ENCODE data around the gene ERICH4. TPM values are rescaled to one million over a fixed set of nuclear protein-coding genes. Genes with fewer than 3 reads are reported as not detected.

The ERICH4 gene
- total RNA-seq, 2 experiments from 2014 or later: not detected

- no peak for DNase-seq (ENCODE audit: low spot score)
- TF ChIP-seq EZH2phosphoT487 (IDR thresholded peaks at IDR 0.05; ENCODE audit: borderline replicate concordance, low read depth, low read length) (no peak), CTCF (conservative IDR thresholded peaks at IDR 0.05; ENCODE audit: low read length) (no peak)
- intact Hi-C loops (cut with micrococcal nuclease; ENCODE audit: unreplicated experiment): no loop called here
- no peaks in the 10 kb centered on the region for H4K20me1 ChIP-seq (ENCODE audit: insufficient read depth, low read length)
- H2AFZ ChIP-seq (ENCODE audit: low read length): no peak overlapping the region
- H3K79me2 ChIP-seq (ENCODE audit: insufficient read depth, low read depth, low read length): peaks cover 34% of the 10 kb centered on the region
- H3K4me1 ChIP-seq (ENCODE audit: insufficient read depth, low read length, poor library complexity, severe bottlenecking): peaks cover 29% of the 10 kb centered on the region
- ChIA-PET POLR2A (interaction anchor here (0.9 kb wide), 1 partner anchor 35 kb away, joined by 3 read pairs; the partner anchor contains the start of gene B9D2), CTCF (ENCODE audit: unreplicated experiment) (no interaction called here)
- no peaks in the 10 kb centered on the region for H3K9me2 ChIP-seq (ENCODE audit: insufficient read depth, low read length)
- peak overlapping the region; percentile 87 for H3K4me2 ChIP-seq (ENCODE audit: low read length)
- no peaks in the 10 kb centered on the region for H3K9me3 ChIP-seq (ENCODE audit: low read length)
- no TSS peak for BruUV-seq (replicated peaks)
- H3K36me3 ChIP-seq (ENCODE audit: insufficient read depth, low read length): peaks cover 3% of the 10 kb centered on the region; the same call in 1 of the 2 replicates
- no peak overlapping the region for H3K27ac ChIP-seq (ENCODE audit: low read depth, low read length, poor library complexity, severe bottlenecking)
- peak overlapping the region; percentile 96 for H3K4me3 ChIP-seq (ENCODE audit: low read depth, low read length, poor library complexity, severe bottlenecking)
These were observed 44.4 kb upstream of the ERICH4 start for GRCh38 chr19:41398598-41398997.

GRCh38 chr19:41399091-41399490, 43.9 kb upstream of the ERICH4 start:
- CTCF ChIA-PET (ENCODE audit: unreplicated experiment): no interaction called here
- Histone ChIP-seq H3K4me1 (ENCODE audit: insufficient read depth, low read length, poor library complexity, severe bottlenecking) (peaks cover 29% of the 10 kb centered on the region), H3K36me3 (ENCODE audit: insufficient read depth, low read length) (peaks cover 3% of the 10 kb centered on the region; the same call in 1 of the 2 replicates), H2AFZ (ENCODE audit: low read length) (no peak overlapping the region), H3K4me3 (ENCODE audit: low read depth, low read length, poor library complexity, severe bottlenecking) (peak overlapping the region; percentile 96), H3K9me3 (ENCODE audit: low read length) (no peaks in the 10 kb centered on the region), H3K9me2 (ENCODE audit: insufficient read depth, low read length) (no peaks in the 10 kb centered on the region), H3K79me2 (ENCODE audit: insufficient read depth, low read depth, low read length) (peaks cover 34% of the 10 kb centered on the region), H3K27ac (ENCODE audit: low read depth, low read length, poor library complexity, severe bottlenecking) (no peak overlapping the region), H4K20me1 (ENCODE audit: insufficient read depth, low read length) (no peaks in the 10 kb centered on the region), H3K4me2 (ENCODE audit: low read length) (peak overlapping the region; percentile 87)
- POLR2A ChIA-PET: interaction anchor here (0.9 kb wide), 1 partner anchor 35 kb away, joined by 3 read pairs; the partner anchor contains the start of gene B9D2
- DNase-seq (ENCODE audit: low spot score): no peak
- intact Hi-C loops (cut with micrococcal nuclease; ENCODE audit: unreplicated experiment): no loop called here
- TF ChIP-seq CTCF (conservative IDR thresholded peaks at IDR 0.05; ENCODE audit: low read length): no peak
- TF ChIP-seq EZH2phosphoT487 (IDR thresholded peaks at IDR 0.05; ENCODE audit: borderline replicate concordance, low read depth, low read length): no peak
- BruUV-seq (replicated peaks): no TSS peak

- TF ChIP-seq CTCF (conservative IDR thresholded peaks at IDR 0.05; ENCODE audit: low read length): no peak
- TF ChIP-seq EZH2phosphoT487 (IDR thresholded peaks at IDR 0.05; ENCODE audit: borderline replicate concordance, low read depth, low read length): no peak
- ChIA-PET CTCF (ENCODE audit: unreplicated experiment) (no interaction called here), POLR2A (no interaction called here)
- no peak overlapping the region for H3K4me3 ChIP-seq (ENCODE audit: low read depth, low read length, poor library complexity, severe bottlenecking)
- H3K4me1 ChIP-seq (ENCODE audit: insufficient read depth, low read length, poor library complexity, severe bottlenecking): peaks cover 29% of the 10 kb centered on the region
- no peaks in the 10 kb centered on the region for H3K9me3 ChIP-seq (ENCODE audit: low read length)
- no peak for DNase-seq (ENCODE audit: low spot score)
- H3K36me3 ChIP-seq (ENCODE audit: insufficient read depth, low read length): peaks cover 3% of the 10 kb centered on the region; the same call in 1 of the 2 replicates
- H2AFZ ChIP-seq (ENCODE audit: low read length): no peak overlapping the region
- peak overlapping the region; percentile 87; the same call in 1 of the 2 replicates for H3K4me2 ChIP-seq (ENCODE audit: low read length)
- H3K9me2 ChIP-seq (ENCODE audit: insufficient read depth, low read length): no peaks in the 10 kb centered on the region
- intact Hi-C loops (cut with micrococcal nuclease; ENCODE audit: unreplicated experiment): no loop called here
- no peaks in the 10 kb centered on the region for H4K20me1 ChIP-seq (ENCODE audit: insufficient read depth, low read length)
- no TSS peak for BruUV-seq (replicated peaks)
- H3K27ac ChIP-seq (ENCODE audit: low read depth, low read length, poor library complexity, severe bottlenecking): no peak overlapping the region
- H3K79me2 ChIP-seq (ENCODE audit: insufficient read depth, low read depth, low read length): peaks cover 34% of the 10 kb centered on the region
These were observed 43.4 kb upstream of the ERICH4 start for GRCh38 chr19:41399525-41399924.

Measured in OCI-LY7 (cell line).